Cardiac muscle cell (in vitro differentiated cells and primary cell): ENCODE data around the gene PUSL1. TPM values are rescaled to one million over a fixed set of nuclear protein-coding genes. Genes with fewer than 3 reads are reported as not detected.

Source experiments
- DNase-seq, 2 donors: peaks; one replicate each; pipeline versions ENCODE4 v3.0.0 to v3.0.0-alpha.2; 2010 to 2017; ENCODE audit warnings: low read depth in 1 of 2, low spot score in 1 of 2
- H3K27ac ChIP-seq: fragments of 200-600 bp; sonication (generic); 2 replicates; pipeline ENCODE4 v1.5.1; 2016
- H3K27me3 ChIP-seq: fragments of 200-600 bp; sonication (generic); 2 replicates; pipeline ENCODE4 v1.6.0; 2016; ENCODE audit warnings: control low read depth
- H3K36me3 ChIP-seq: fragments of 200-600 bp; sonication (generic); 2 replicates; pipeline ENCODE4 v1.5.1; 2016; ENCODE audit warnings: control low read depth
- H3K4me1 ChIP-seq: fragments of 200-600 bp; sonication (generic); 2 replicates; pipeline ENCODE4 v1.8.1; 2017; ENCODE audit warnings: low read depth, mild to moderate bottlenecking, mixed run types
- H3K4me3 ChIP-seq: fragments of 200-600 bp; sonication (generic); 2 replicates; pipeline ENCODE4 v1.5.1; 2016; ENCODE audit warnings: mild to moderate bottlenecking
- H3K9me3 ChIP-seq: fragments of 200-600 bp; sonication (generic); 2 replicates; pipeline ENCODE4 v1.5.1; 2017; ENCODE audit warnings: low read depth, mild to moderate bottlenecking, control low read depth
- CTCF ChIP-seq: IDR thresholded peaks from 2 replicates; pipeline ENCODE4 v1.5.1; 2012; ENCODE audit warnings: low read depth, mild to moderate bottlenecking, low read length
- polyA plus RNA-seq: library from polyadenylated mRNA; unstranded; fragments of >200 nt; fragmentation: Nextera tagmentation; extraction: Ambion mirVana; gene quantifications from 2 replicates; pipeline ENCODE4 v1.2.1, GENCODE V29; 2016
- total RNA-seq: library from RNA; depleted of rRNA; stranded (reverse); fragments of >200 nt; gene quantifications from 2 replicates; pipeline ENCODE4 v1.2.3, GENCODE V29; 2016

Gene PUSL1
- total and polyA plus RNA-seq, 2 experiments from 2014 or later = 18.7 to 25.0 TPM

DNA sequence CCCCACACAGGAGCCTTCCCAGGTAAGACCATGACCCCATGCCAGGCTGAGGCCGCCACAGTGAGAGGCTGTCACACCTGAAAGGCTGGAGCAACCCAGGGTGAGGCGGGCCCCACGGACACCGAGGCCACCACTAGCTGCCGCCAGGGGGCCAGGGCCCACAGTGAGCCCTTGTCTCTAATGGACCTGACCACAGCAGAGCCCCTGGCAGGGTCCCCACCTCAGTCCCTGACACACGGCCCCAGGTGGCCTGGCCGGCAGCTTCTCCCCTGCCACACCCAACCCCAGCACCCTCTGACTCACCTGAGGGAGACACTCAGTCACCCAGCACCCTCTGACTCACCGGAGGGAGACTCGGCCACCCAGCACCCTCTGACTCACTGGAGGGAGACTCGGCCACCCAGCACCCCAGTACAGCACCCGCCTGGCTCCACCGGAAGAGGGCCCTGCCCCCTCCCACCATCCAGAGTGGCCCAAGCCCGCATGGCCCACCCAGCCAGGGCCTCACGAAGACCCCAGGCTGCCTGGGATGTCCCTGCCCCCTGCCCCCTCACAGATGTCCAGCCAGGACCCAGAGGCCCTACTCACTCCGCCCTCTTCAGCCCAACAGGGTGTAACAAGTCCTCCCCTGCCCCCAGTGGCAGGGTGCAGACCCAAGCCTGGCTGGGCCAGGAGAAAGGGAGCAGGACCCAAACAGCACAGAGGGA, 36.4 kb downstream of the PUSL1 start:
- Histone ChIP-seq H3K4me3 (no peak overlapping the region), H3K4me1 (no peaks in the 10 kb centered on the region), H3K27me3 (no peaks in the 10 kb centered on the region), H3K36me3 (no peaks in the 10 kb centered on the region), H3K27ac (no peak overlapping the region), H3K9me3 (no peaks in the 10 kb centered on the region)
- peak in 1 of 2 donors; percentile 50 for DNase-seq
- peak; percentile 54 for TF ChIP-seq CTCF

DNA sequence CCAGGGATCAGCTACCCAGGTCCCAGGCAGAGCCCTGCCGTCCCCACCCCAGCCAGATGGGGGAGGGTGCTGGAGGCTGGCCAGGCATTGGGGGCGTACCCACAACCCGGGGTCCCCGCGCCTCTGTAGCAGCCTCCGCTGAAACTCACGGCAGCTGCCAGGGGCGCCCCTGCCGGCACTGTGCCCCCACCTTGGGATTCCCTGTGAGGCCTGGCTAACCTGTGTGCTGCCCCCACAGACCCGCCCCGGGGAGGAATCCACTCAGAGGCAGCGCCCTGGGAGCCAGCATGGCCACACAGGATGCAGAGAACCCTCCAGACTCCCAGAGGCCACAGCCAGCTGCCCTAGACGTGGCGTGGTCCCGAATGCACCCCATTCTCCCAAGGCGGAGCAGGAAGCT, 37.0 kb downstream of the PUSL1 start:
- Histone ChIP-seq H3K4me3 (no peak overlapping the region), H3K27me3 (no peaks in the 10 kb centered on the region), H3K36me3 (no peaks in the 10 kb centered on the region), H3K27ac (no peak overlapping the region), H3K9me3 (no peaks in the 10 kb centered on the region), H3K4me1 (no peaks in the 10 kb centered on the region)
- peak; percentile 3 for TF ChIP-seq CTCF
- DNase-seq = no peak

DNA sequence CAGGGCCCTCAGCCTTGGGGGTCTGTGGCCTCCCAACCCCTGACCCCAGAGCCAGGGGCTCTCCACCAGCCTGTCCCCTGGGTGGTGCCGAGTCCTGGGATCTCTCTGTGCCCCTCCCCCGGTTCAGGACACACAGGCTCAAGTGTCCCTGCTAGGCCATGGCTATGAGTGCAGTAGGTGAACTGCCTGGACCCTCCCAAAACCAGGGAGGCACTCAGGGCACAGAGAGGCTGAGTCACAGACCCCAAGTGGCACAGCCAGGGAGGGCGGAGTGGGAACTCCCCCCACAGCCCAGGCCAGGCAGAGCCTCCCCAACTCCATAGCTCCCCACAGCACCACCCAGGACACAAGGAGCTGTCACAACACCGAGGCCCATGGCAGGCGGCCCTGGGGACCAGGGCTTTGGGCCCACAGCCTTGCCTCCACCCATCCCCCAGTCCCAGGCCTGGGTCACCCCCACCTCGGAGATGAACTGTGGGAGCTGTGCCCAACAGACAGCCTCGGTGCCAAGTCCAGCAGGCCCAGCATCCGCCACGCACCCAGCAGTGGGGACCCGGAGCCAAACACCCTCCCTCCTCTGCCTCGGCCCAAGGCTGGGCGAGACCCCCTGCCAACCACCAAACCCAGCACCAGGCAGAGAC, 37.6 kb downstream of the PUSL1 start:
- no peaks in the 10 kb centered on the region for H3K36me3 ChIP-seq
- DNase-seq = no peak
- no peak overlapping the region for H3K4me3 ChIP-seq
- no peaks in the 10 kb centered on the region for H3K9me3 ChIP-seq
- no peak overlapping the region for H3K27ac ChIP-seq
- H3K27me3 ChIP-seq = no peaks in the 10 kb centered on the region
- TF ChIP-seq CTCF = no peak
- H3K4me1 ChIP-seq = no peaks in the 10 kb centered on the region

DNA sequence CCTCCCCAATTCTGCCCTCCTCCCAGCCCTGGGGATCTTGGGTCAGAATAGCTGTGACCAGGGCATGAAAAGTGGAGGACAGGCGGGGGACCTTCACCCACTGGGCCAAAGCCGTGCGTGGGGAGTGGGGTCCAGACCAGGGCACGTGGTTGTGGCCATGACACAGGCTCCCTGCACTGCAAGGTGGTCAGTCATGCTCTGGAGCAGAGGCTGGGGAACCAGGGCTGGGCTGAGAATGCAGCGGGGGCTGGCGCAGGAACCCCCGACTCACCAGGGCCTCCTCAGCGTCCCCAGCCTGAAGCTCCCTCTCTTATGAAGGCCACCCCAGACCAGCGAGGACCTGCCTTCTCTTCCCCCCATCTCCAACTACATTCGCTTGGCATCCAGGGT, 38.1 kb downstream of the PUSL1 start:
- no peaks in the 10 kb centered on the region for H3K36me3 ChIP-seq
- no peak overlapping the region for H3K27ac ChIP-seq
- TF ChIP-seq CTCF = no peak
- H3K9me3 ChIP-seq = no peaks in the 10 kb centered on the region
- H3K4me1 ChIP-seq = peaks cover under 1% of the 10 kb centered on the region
- DNase-seq = no peak
- no peaks in the 10 kb centered on the region for H3K27me3 ChIP-seq
- H3K4me3 ChIP-seq = no peak overlapping the region

- no peak overlapping the region for H3K4me3 ChIP-seq
- no peaks in the 10 kb centered on the region for H3K9me3 ChIP-seq
- H3K27me3 ChIP-seq = no peaks in the 10 kb centered on the region
- no peaks in the 10 kb centered on the region for H3K36me3 ChIP-seq
- no peak overlapping the region for H3K27ac ChIP-seq
- peaks cover 5% of the 10 kb centered on the region for H3K4me1 ChIP-seq
- TF ChIP-seq CTCF = no peak
- DNase-seq = no peak
These were observed 38.7 kb downstream of the PUSL1 start for GRCh38 chr1:1347026-1347595.
